RWPE1 (cell line): Measurements from ENCODE around the gene SNAI3.

Experiments used
- CTCF ChIA-PET: fragments of 350-600 bp; sonication (Branson Sonifier 250); formaldehyde crosslinking; extraction: SDS; loops from one replicate; lab custom pipeline; 2021; lab: Yijun Ruan, JAX
- POLR2A ChIA-PET: fragments of 400-600 bp; formaldehyde crosslinking; extraction: SDS; loops from one replicate; lab custom pipeline; 2020; ENCODE audit warnings: antibody characterized with exemption; ENCODE audit not compliant: low non-redundant PET; lab: Yijun Ruan, JAX
- DNase-seq: peaks from one replicate; pipeline ENCODE4 v3.0.0; 2012; ENCODE audit warnings: low spot score
- H3K27ac ChIP-seq: fragments of 450-650 bp; 2 replicates; pipeline ENCODE4 v1.5.1; 2017
- CTCF ChIP-seq: fragments of 450-650 bp; conservative IDR thresholded peaks from 2 replicates; pipeline ENCODE4 v1.5.1; 2017; ENCODE audit warnings: low read depth, mild to moderate bottlenecking

The SNAI3 gene

GRCh38 chr16:88701581-88702370 lies 15.5 kb upstream of the SNAI3 start:
- ChIA-PET CTCF (interaction anchor here (0.7 to 1.1 kb wide), 2 partner anchors 21 to 25 kb away, joined by 4 read pairs; no protein-coding TSS in a partner anchor), POLR2A (no interaction called here)
- H3K27ac ChIP-seq = peak overlapping the region; percentile 15; the same call in 1 of the 2 replicates
- DNase-seq = no peak
- no peak for TF ChIP-seq CTCF

GRCh38 chr16:88700636-88701482 lies 14.6 kb upstream of the SNAI3 start:
- no peak for DNase-seq
- ChIA-PET CTCF (interaction anchor here (0.7 kb wide), 1 partner anchor 24 kb away, joined by 4 read pairs; no protein-coding TSS in a partner anchor), POLR2A (no interaction called here)
- H3K27ac ChIP-seq = peak overlapping the region; percentile 25
- no peak for TF ChIP-seq CTCF

GRCh38 chr16:88700322-88700635 lies 14.0 kb upstream of the SNAI3 start:
- 0 out of 2 replicates have a peak overlapping the region, but pooled peaks have one; percentile 6 for H3K27ac ChIP-seq
- TF ChIP-seq CTCF = no peak
- ChIA-PET POLR2A (no interaction called here), CTCF (no interaction called here)
- no peak for DNase-seq

GRCh38 chr16:88699180-88699579 lies 12.9 kb upstream of the SNAI3 start:
- ChIA-PET POLR2A (no interaction called here), CTCF (no interaction called here)
- no peak for TF ChIP-seq CTCF
- 0 out of 2 replicates have a peak overlapping the region, but pooled peaks have one; percentile 6 for H3K27ac ChIP-seq
- no peak for DNase-seq

GRCh38 chr16:88698646-88699045 lies 12.3 kb upstream of the SNAI3 start:
- ChIA-PET POLR2A (no interaction called here), CTCF (interaction anchor here (0.5 to 1.1 kb wide), 4 partner anchors 9 to 57 kb away, joined by 3 to 5 read pairs (median 3); no protein-coding TSS in a partner anchor)
- no peak for DNase-seq
- no peak overlapping the region for H3K27ac ChIP-seq
- TF ChIP-seq CTCF = no peak
